ENCODE measurements around the gene TBC1D14. TPM values are rescaled to one million over a fixed set of nuclear protein-coding genes. Genes with fewer than 3 reads are reported as not detected.

TBC1D14 gene
- total RNA-seq, 1 experiment from 2014 or later = 36.3 TPM

DNA sequence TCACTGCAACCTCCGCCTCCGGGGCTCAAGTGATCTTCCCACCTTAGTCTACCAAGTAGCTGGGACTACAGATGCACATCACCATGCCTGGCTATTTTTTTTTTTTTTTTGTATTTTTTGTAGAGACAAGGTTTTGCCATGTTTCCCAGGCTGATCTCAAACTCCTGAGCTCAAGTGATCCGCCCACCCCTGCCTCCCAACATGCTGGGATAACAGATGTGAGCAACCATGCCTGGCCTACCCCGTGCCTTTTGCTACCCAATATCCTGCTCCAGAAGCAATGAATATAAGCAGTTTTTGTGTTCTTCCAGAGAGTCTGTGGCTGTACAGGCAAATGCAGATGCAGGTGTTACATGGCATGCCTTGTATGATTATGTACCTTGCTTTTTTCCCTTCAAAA lies 50.5 kb downstream of the TBC1D14 start:
- Histone ChIP-seq H3K27ac (ENCODE audit: low read length) (no peak overlapping the region), H3K4me1 (ENCODE audit: control insufficient read depth, insufficient read depth, low read length) (peaks cover 10% of the 10 kb centered on the region), H3K4me3 (ENCODE audit: low read depth in 2 of 2, low read length in 2 of 2) (no peak overlapping the region), H3K36me3 (ENCODE audit: control insufficient read depth, insufficient read depth, low read length) (no peaks in the 10 kb centered on the region), H3K9me3 (ENCODE audit: control insufficient read depth, insufficient read depth, low read depth, low read length) (no peaks in the 10 kb centered on the region), H3K27me3 (ENCODE audit: control insufficient read depth, insufficient read depth, low read length) (no peaks in the 10 kb centered on the region)
- intact Hi-C loops (cut with micrococcal nuclease; ENCODE audit: unreplicated experiment) (no loop called here), in situ Hi-C loops (cut with HindIII; ENCODE audit: low pct_unique_long_range_greater_than_20kb, low sequenced_read_pairs) (no loop called here)
- POLR2A ChIA-PET = no interaction called here
- CTCF ChIA-PET = interaction anchor here (0.7 kb wide), 1 partner anchor 241 kb away, joined by 7 read pairs; no protein-coding TSS in a partner anchor
- ATAC-seq = no peak
- no peak for DNase-seq (ENCODE audit: low read depth, low spot score)
- TF ChIP-seq SIN3A (IDR thresholded peaks at IDR 0.05; ENCODE audit: borderline replicate concordance, insufficient read depth, low read depth, low read length) = no peak
- TF ChIP-seq CTCF (IDR thresholded peaks at IDR 0.05) = no peak
- TF ChIP-seq POLR2AphosphoS5 (IDR thresholded peaks at IDR 0.05; ENCODE audit: low read depth, low read length) = no peak
- TF ChIP-seq TCF7L2 (IDR thresholded peaks at IDR 0.05; ENCODE audit: low read depth, low read length) = no peak
- TF ChIP-seq REST (IDR thresholded peaks at IDR 0.05; ENCODE audit: insufficient read depth in 1 of 2, low read depth in 2 of 2, low read length in 1 of 2) = no peak
- BruUV-seq (replicated peaks) = no TSS peak

- in situ Hi-C loops (cut with HindIII; ENCODE audit: low pct_unique_long_range_greater_than_20kb, low sequenced_read_pairs) = no loop called here
- H3K27ac ChIP-seq (ENCODE audit: low read length) = no peak overlapping the region
Measured at GRCh38 chr4:6960628-6961412, 51.2 kb downstream of the TBC1D14 start.

More at GRCh38 chr4:6960628-6961412, 51.2 kb downstream of the TBC1D14 start:
- H3K9me3 ChIP-seq (ENCODE audit: control insufficient read depth, insufficient read depth, low read depth, low read length) = no peaks in the 10 kb centered on the region
- DNase-seq (ENCODE audit: low read depth, low spot score) (no peak), ATAC-seq (no peak)
- no peak for TF ChIP-seq REST (IDR thresholded peaks at IDR 0.05; ENCODE audit: insufficient read depth in 1 of 2, low read depth in 2 of 2, low read length in 1 of 2)
- TF ChIP-seq CTCF (IDR thresholded peaks at IDR 0.05) = no peak
- no peak for TF ChIP-seq POLR2AphosphoS5 (IDR thresholded peaks at IDR 0.05; ENCODE audit: low read depth, low read length)
- TF ChIP-seq SIN3A (IDR thresholded peaks at IDR 0.05; ENCODE audit: borderline replicate concordance, insufficient read depth, low read depth, low read length) = no peak
- no peak for TF ChIP-seq TCF7L2 (IDR thresholded peaks at IDR 0.05; ENCODE audit: low read depth, low read length)
- ChIA-PET POLR2A (interaction anchor here (0.6 kb wide), 1 partner anchor 219 kb away, joined by 14 read pairs; no protein-coding TSS in a partner anchor), CTCF (interaction anchor here (0.7 kb wide), 1 partner anchor 242 kb away, joined by 7 read pairs; no protein-coding TSS in a partner anchor)
- intact Hi-C loops (cut with micrococcal nuclease; ENCODE audit: unreplicated experiment) = no loop called here
- H3K27me3 ChIP-seq (ENCODE audit: control insufficient read depth, insufficient read depth, low read length) = no peaks in the 10 kb centered on the region
- no TSS peak for BruUV-seq (replicated peaks)
- H3K36me3 ChIP-seq (ENCODE audit: control insufficient read depth, insufficient read depth, low read length) = no peaks in the 10 kb centered on the region
- no peak overlapping the region for H3K4me3 ChIP-seq (ENCODE audit: low read depth in 2 of 2, low read length in 2 of 2)
- H3K4me1 ChIP-seq (ENCODE audit: control insufficient read depth, insufficient read depth, low read length) = peaks cover 10% of the 10 kb centered on the region
